ENCODE data around the gene DOHH.

DNA sequence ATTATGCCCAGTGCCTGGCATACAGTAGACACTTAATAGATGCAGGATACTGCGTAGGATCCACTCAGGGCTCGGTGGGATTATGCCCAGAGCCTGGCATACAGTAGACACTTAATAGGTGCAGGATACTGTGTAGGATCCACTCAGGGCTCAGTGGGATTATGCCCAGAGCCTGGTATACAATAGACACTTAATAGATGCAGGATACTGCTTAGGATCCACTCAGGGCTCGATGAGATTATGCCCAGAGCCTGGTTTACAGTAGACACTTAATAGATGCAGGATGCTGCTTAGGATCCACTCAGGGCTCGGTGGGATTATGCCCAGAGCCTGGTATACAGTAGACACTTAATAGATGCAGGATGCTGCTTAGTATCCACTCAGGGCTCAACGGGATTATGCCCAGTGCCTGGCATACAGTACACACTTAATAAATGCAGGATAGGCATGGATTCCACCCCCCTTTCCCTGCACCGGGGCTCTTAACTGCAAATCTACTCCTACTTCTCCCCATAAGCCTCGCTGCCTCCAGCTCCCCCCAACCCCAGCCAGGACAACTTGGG, 45.0 kb downstream of the DOHH start:
- TF ChIP-seq POLR2A (IDR thresholded peaks at IDR 0.05; ENCODE audit: low read depth, low read length) (no peak), POLR2AphosphoS5 (IDR thresholded peaks at IDR 0.05; ENCODE audit: low read depth, low read length) (no peak)

Measured in GM12892 (cell line).